Thyroid gland (tissue), 4 donors: Measurements from ENCODE around the gene SALL1. TPM values are rescaled to one million over a fixed set of nuclear protein-coding genes. Genes with fewer than 3 reads are reported as not detected.

Experiments
- DNase-seq, 2 donors: peaks; one replicate each; pipeline ENCODE4 v3.0.0-alpha.2; 2019
- H3K27ac ChIP-seq, 3 donors: fragments of 200-600 bp; sonication (generic); 1 replicate in 2 of 3; 2 replicates in 1 of 3; pipeline ENCODE4 v1.5.1; 2016 to 2019; ENCODE audit warnings: mild to moderate bottlenecking in 1 of 3, moderate library complexity in 1 of 3
- H3K27me3 ChIP-seq: fragments of 200-600 bp; sonication (generic); one replicate; pipeline ENCODE4 v1.5.1; 2019
- H3K36me3 ChIP-seq, 2 donors: fragments of 200-600 bp; sonication (generic); one replicate each; pipeline ENCODE4 v1.5.1; 2016 to 2019
- H3K4me1 ChIP-seq, 2 donors: fragments of 200-600 bp; sonication (generic); one replicate each; pipeline ENCODE4 v1.5.1; 2017 to 2019
- H3K4me3 ChIP-seq, 3 donors: fragments of 200-600 bp; sonication (generic); replicated peaks in 1 of 3; 1 replicate in 2 of 3; 2 replicates in 1 of 3; pipeline ENCODE4 v1.5.1; 2016; ENCODE audit warnings: mild to moderate bottlenecking in 1 of 3
- H3K9me3 ChIP-seq: fragments of 200-600 bp; sonication (generic); one replicate; pipeline ENCODE4 v1.5.1; 2017
- POLR2A ChIP-seq, 2 donors: fragments of 450-650 bp; IDR thresholded peaks; one replicate each; pipeline ENCODE4 v1.6.1; 2017; ENCODE audit warnings: antibody characterized with exemption in 2 of 2, mild to moderate bottlenecking in 2 of 2, moderate library complexity in 1 of 2
- WGBS, 2 donors: methylation state at CpG; one replicate each; pipeline ENCODE4 v1.1.5; 2017; 5-methylcytosine and 5-hydroxymethylcytosine counted together
- intact Hi-C: fragments of 100-400 bp; cut with DNase I; formaldehyde crosslinking; loops from one replicate; pipeline ENCODE4 v1.15.1; 2023
- total RNA-seq, 4 donors: library from RNA; depleted of rRNA; stranded (reverse); fragments of >200 nt; gene quantifications; one replicate each; pipeline ENCODE4 v1.2.3, GENCODE V29; 2016
- TF ChIP-seq, protein P1 (sequence below), 6 experiments: fragments of 200-600 bp in 3 of 6; fragments of 450-650 bp in 3 of 6; sonication (generic) in 3 of 6; IDR thresholded peaks; one replicate each; pipeline ENCODE4 v1.5.1; 2016 to 2019; ENCODE audit warnings: antibody characterized with exemption in 6 of 6, mild to moderate bottlenecking in 2 of 6, inconsistent platforms in 1 of 6, moderate library complexity in 1 of 6

The SALL1 gene
- total RNA-seq, 4 donors from 2014 or later, result 23.0 to 57.0 (median 44.0) TPM

DNA sequence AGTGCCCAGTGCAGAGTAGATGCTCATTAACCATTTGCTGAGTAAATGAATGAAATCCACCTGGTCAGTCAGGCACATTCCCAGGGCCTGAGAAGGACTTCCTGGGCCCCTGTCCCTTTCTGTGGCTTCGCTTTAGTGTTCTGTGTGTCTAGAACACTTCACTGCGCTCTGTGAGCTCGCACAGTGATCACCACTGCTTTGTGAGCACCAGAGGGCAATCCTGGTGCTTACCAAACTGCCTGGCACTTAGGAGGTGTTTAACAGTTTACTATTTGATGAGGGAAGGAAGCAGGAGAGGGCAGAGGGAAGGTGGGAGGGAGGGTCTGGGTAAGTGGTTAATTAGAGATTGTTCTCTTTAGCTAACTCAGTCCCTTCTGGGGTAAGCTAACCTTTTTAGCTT lies 26.2 kb downstream of the SALL1 start:
- H3K27ac ChIP-seq, result no peak overlapping the region
- 93 to 96% methylated on average over 3 of the region's 3 CpGs for WGBS, 2 donors

DNA sequence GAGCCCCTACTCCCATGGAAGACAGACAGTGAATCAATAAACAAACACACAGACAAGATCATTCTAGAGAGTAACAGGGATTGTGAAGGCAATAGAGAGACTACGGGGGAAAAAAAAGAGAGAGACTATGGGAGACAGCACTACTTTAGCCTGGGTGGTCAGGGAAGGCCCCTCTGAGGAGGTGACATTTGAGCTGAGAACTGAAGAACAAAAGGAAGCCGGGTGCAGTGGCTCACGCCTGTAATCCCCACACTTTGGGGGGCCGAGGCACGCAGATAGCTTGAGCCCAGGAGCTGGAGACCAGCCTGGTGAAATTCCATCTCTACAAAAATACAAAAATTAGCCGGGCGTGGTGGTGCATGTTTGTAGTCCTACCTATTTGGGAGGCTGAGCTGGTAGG lies 29.2 kb downstream of the SALL1 start:
- no peaks in the 10 kb centered on the region for H3K27me3 ChIP-seq
- H3K36me3 ChIP-seq, result no peaks in the 10 kb centered on the region
- intact Hi-C loops, result no loop called here
- WGBS, 2 donors, result 74 to 76% methylated on average over 7 of the region's 7 CpGs
- no peak overlapping the region for H3K27ac ChIP-seq
- no peak for DNase-seq
- H3K4me1 ChIP-seq, result no peaks in the 10 kb centered on the region
- H3K9me3 ChIP-seq, result no peaks in the 10 kb centered on the region
- no peak overlapping the region for H3K4me3 ChIP-seq
- TF ChIP-seq POLR2A (IDR thresholded peaks at IDR 0.05), result no peak
- TF ChIP-seq, protein P1, sequence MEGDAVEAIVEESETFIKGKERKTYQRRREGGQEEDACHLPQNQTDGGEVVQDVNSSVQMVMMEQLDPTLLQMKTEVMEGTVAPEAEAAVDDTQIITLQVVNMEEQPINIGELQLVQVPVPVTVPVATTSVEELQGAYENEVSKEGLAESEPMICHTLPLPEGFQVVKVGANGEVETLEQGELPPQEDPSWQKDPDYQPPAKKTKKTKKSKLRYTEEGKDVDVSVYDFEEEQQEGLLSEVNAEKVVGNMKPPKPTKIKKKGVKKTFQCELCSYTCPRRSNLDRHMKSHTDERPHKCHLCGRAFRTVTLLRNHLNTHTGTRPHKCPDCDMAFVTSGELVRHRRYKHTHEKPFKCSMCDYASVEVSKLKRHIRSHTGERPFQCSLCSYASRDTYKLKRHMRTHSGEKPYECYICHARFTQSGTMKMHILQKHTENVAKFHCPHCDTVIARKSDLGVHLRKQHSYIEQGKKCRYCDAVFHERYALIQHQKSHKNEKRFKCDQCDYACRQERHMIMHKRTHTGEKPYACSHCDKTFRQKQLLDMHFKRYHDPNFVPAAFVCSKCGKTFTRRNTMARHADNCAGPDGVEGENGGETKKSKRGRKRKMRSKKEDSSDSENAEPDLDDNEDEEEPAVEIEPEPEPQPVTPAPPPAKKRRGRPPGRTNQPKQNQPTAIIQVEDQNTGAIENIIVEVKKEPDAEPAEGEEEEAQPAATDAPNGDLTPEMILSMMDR (IDR thresholded peaks at IDR 0.05), result no peak

More for the DNA sequence above, 26.2 kb downstream of the SALL1 start:
- no peak for DNase-seq
- Histone ChIP-seq H3K27me3 (no peaks in the 10 kb centered on the region), H3K36me3 (no peaks in the 10 kb centered on the region), H3K4me1 (peaks cover 0 to 9% of the 10 kb centered on the region in 2 donors), H3K4me3 (no peak overlapping the region), H3K9me3 (no peaks in the 10 kb centered on the region)
- TF ChIP-seq POLR2A (IDR thresholded peaks at IDR 0.05), result no peak
- TF ChIP-seq, protein P1 (IDR thresholded peaks at IDR 0.05), result no peak
- intact Hi-C loops, result no loop called here

DNA sequence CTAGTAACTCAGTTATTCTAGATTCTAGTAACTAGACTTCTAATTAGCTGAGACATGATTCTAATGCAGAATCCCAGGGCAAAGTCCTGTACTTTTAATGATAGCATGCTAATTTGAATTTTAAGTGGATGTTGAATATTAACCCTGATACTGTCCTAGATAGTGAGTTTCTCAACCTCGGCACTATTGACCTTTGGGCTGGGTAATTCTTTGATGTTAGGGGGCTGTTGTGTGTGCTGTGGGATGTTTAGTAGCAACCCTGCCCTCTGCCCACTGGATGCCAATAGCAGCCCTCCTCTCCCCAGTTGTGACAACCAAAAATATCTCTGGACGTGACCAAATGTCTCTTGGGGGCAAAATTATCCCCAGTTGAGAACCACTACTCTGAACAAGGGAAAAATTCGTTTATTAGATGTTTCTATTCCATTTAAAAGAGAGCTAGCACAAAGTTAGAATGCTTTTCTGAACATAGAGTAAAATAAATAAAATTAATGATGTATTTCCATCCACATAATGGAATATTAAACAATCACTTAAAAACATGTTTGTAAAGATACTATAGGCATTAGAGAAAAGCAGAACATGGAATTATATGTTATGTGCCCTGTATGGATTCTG lies 30.2 kb downstream of the SALL1 start:
- no peak overlapping the region for H3K4me3 ChIP-seq
- intact Hi-C loops, result no loop called here

DNA sequence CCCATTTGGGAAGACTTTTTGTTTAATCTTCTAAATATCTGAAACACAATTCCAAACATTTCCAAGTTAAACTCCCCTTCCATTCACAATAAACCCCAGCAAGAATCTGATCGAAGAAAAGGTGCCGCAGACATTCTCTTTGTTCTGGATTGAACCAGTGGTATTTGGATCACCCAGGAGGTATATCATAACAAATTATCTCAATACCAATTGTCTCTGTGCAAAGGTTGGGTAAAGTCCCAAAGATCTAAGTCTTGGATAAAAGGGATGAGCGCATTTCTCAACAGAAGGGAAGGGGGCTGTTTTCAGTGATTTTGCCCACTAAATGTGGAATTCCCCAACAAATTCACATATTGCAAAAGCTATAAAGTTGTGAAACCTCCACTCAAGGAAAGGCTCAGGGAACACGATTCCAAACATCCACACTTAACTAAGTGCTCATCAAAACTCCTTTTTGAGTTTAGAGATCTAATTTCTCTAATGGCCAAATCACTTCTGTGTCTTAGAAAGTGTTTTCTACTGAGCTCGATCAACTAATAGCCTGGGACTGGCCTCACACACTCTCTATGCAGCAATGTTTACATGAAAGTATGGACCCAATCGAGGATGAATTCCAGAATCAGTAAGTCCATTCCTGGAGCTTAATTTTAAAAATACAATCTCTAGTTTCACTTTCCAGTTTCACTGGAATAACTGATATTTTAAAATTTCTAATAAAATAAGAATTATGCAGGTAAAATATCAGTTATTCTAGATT lies 30.9 kb downstream of the SALL1 start:
- H3K9me3 ChIP-seq, result no peaks in the 10 kb centered on the region
- no peaks in the 10 kb centered on the region for H3K4me1 ChIP-seq
- intact Hi-C loops, result no loop called here
- H3K4me3 ChIP-seq, result no peak overlapping the region
- 86 to 87% methylated on average over 6 of the region's 6 CpGs for WGBS, 2 donors
- H3K27ac ChIP-seq, result no peak overlapping the region
- TF ChIP-seq POLR2A (IDR thresholded peaks at IDR 0.05), result no peak
- TF ChIP-seq, protein P1 (IDR thresholded peaks at IDR 0.05), result no peak
- no peaks in the 10 kb centered on the region for H3K36me3 ChIP-seq
- no peaks in the 10 kb centered on the region for H3K27me3 ChIP-seq
- no peak for DNase-seq

More for the DNA sequence above, 30.2 kb downstream of the SALL1 start:
- TF ChIP-seq, protein P1 (IDR thresholded peaks at IDR 0.05), result no peak
- TF ChIP-seq POLR2A (IDR thresholded peaks at IDR 0.05), result no peak
- DNase-seq, result no peak
- no peaks in the 10 kb centered on the region for H3K9me3 ChIP-seq
- 50 to 53% methylated on average over 3 of the region's 3 CpGs for WGBS, 2 donors
- no peak overlapping the region for H3K27ac ChIP-seq
- H3K27me3 ChIP-seq, result no peaks in the 10 kb centered on the region
- no peaks in the 10 kb centered on the region for H3K36me3 ChIP-seq
- H3K4me1 ChIP-seq, result no peaks in the 10 kb centered on the region

DNA sequence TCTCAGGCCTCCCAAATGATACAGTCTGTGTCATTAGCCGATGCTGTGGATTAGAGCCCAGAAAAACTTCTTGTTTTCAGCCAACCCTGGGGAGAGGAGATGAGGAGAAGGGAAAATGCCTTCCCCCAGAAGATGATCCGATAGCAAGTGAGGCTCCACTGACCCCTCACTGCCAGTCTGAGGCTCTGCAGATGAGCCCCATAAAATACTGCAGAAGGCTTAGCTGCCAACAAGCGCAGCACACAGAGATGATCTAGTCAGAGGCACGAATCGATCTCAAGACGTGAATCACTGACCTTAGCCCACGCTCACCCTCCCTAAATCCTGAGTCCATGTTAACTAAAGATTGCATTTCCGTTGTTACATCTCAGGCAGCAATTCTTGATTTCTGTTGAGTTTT lies 31.5 kb downstream of the SALL1 start:
- 71 to 78% methylated on average over 8 of the region's 8 CpGs for WGBS, 2 donors
- H3K4me1 ChIP-seq, result no peaks in the 10 kb centered on the region
- intact Hi-C loops, result no loop called here
- no peak overlapping the region for H3K27ac ChIP-seq
- no peak overlapping the region for H3K4me3 ChIP-seq
- TF ChIP-seq POLR2A (IDR thresholded peaks at IDR 0.05), result no peak
- TF ChIP-seq, protein P1 (IDR thresholded peaks at IDR 0.05), result no peak
- no peaks in the 10 kb centered on the region for H3K9me3 ChIP-seq
- no peak for DNase-seq
- no peaks in the 10 kb centered on the region for H3K27me3 ChIP-seq
- H3K36me3 ChIP-seq, result no peaks in the 10 kb centered on the region
